Hindlimb muscle (tissue), 1 donor: ENCODE measurements around the gene MYOG. TPM values are rescaled to one million over a fixed set of nuclear protein-coding genes. Genes with fewer than 3 reads are reported as not detected.

Experiments used
- DNase-seq: peaks from one replicate; pipeline ENCODE4 v3.0.0-alpha.2; 2013
- polyA plus RNA-seq: library from polyadenylated mRNA; unstranded; fragments of 120-200 nt; gene quantifications from one replicate; pipeline ENCODE4 v1.2.1, GENCODE V29; 2013; ENCODE audit not compliant: insufficient read length

MYOG gene
- polyA plus RNA-seq, 1 donor = 562 TPM

DNA sequence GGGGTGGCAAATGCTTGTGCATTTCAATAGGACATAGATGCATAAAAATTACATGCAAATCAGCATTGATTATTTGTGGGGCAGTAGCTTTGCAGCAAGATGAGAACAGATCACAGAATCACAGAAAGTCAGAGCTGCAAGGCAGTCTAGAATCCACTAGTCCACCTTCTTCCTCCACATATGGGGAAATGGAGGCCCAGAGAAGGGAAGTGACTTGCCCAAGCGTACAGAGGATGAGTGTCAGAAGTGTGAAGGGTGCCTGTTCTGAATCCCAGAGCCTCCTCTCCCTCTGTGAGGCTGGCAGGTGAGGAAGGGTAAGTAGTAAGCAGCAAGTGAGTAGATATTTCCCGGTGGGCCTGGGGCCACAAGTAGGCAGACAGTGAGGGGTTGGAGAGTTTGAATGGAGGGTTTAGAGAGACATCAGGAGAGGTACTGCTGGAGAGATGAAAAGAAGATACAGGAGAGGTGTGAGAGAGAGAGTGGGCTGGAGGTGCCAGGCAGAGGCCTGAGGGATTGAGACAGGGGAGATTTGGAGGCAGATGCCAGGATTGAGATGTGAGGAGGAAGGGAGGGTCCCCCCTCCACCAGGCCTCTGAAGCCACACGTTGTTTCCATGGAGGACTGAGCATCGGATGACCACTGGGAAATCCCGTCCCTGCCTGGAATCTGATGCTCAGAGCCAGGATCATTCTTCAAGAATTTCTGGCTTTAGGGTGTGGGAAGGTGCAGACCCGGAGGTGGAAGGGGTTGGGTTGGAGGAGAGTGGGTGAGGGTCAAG lies 4.8 kb upstream of the MYOG start:
- DNase-seq = no peak

DNA sequence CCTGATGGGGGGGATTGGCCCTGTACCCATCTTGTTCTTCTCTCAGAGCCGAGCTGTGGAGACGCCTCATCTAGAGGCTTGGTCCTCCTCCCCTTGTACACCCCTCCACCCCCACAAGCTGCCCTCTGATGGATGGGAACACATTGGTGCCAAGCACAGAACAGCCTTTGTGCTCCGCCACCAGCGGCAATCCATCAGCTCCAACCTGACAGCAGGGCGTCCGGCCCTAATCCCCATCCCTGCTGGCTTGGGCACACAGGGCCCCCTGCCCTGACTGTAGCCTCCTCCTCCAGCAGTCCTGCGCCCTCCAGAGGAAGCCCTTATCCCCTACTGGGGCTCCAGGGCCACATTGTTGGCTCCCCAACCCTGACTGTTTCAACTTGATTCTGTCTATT lies 3.8 kb upstream of the MYOG start:
- DNase-seq = no peak

DNA sequence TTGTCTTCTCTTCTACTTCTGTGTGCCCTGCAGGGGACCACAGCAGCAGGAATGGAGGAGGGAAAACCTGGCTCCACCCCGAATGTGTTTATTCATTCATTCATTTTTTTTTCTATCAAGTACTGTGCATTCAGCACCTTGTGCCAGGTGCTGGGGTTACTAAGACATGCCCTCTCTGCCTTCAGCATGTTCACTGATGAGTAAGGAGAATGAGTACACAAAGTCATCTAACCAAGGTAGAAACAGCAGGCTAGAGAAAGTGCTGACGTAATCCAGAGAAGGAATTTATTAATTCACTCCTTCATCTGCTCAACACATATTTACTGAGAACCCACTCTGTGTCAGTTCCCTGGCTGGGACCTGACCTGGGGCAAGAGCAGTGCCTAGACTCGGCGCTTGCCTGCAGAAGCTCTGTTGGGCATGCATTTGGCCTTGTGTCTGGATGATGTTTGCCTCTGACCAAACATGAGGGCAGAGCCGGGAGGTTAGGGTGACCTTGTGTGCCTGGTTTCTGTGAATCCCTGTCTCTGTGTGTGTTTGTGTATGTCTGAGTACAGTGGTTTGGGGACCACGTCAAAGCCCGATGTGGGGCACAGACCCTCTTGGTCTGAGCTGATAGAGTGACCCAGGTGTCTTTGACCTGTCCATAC lies 3.3 kb upstream of the MYOG start:
- DNase-seq = no peak

DNA sequence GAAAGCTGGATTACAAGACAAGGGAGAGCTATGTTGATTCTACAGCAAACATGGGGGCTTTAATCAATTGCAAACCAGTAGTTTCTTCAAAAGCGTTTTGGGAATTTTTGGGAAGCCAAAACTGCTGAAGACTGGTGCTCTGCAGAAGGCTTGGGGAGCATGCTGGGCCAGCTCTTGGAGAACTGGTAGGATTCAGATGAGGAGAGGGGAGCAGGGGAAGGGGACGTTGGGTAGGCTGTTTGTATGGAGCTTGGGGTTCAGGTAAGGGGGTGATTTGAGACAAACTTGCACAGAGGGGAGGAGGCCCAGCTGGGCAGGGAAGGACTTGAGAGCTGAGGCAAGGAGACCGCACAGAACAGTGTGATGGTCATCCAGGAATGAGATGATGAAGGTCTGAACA lies 2.6 kb upstream of the MYOG start:
- DNase-seq = no peak

DNA sequence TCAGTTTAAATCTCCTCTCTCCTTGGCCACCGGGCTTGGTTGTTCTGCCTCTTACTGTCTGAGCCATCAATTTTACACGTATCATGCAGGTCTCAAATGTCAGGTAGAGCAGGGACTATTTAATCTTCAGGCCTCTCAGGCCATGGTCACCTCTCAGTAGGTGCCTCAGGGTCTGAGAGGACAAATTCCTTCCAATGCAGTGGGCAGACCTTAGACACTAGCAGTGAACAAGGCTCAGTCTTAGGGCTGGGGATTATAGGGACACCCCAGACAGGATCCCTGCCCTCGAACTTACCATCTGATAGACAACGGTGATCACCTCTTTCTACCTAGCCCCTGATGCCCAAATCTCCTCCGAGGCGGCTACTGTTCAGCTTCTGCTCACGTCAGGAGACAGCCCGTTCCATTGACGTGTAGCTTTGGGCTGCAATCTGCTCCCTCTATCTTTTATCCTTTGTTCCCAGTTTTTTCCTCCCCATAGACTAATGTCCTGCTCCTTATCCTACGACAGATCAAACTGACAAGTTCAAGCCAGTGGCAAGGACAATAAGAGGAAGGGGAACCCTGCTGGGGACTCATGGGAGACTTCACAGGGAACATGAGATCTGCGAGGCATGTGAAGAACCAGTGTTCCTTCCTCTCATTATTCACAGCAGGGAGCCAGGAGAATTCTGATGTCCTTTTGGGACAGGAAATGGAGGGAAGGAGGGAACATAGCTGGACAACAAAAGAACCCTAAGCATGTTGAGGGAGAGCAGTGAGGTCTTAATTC lies 1.4 kb upstream of the MYOG start:
- no peak for DNase-seq

DNA sequence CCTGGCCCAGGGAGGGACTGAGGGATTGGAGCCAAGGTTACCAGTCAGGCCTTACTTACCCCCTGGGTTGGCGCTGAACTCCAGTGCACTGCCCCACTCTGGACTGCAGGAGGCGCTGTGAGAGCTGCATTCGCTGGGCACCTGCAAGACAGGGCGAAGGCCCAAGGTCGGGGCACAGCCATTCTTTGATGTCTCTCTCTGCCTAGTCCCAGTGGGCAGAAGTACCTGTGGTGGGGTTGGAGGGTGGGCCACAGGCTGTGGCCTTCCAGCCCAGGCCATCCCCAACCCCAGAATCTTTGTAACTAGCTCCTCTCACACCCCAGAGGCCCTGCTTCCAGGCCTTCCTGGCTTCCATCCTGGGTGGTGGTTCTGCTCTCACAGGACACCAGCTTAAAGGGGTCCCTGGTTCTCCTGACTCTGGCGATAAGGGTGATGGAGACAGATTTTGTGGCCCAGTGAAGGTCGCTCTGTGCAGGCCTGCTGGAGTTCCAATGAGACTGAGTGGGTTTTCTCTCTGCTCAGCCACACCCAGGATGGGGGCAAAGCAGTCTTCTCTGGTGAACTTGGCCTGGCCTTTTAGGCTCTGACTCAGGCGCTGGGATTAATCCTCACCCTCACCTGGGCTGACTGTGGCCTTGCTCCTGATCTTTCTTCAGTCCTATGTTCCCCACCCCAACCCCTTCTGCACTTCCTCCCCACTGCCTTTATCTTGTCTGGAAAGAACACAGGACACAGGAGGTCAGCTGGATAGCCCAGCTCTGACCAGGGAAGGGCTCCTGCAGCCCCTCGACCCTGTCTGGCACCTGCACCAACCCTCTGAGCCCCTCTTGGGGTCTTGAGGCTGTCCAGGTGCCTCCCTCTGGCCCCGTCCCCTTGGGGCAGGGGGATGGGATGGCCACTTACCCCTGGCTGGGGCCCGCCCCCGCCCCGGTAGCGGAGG lies 954 bp downstream of the MYOG start:
- DNase-seq = no peak

DNA sequence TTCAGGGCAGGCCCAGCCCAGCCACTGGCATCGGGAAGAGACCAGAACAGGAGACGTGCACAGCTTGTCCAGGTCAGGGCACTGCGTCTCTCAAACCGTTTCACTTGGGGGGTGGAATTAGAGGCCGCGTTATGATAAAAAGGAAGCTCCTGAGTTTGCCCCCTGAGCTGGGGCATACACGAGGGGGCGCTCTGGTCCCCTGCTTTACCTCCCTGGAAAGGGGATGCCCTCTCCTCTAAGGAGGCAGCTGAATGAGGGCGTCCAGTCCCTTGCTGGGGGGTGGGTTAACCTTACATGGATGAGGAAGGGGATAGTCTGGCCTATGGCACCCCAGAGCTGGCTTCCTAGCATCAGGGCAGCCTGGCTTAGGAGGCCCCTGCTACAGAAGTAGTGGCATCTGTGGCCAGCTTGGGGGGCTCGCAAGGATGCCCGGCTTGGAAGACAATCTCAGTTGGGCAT lies 2.3 kb downstream of the MYOG start:
- no peak for DNase-seq

DNA sequence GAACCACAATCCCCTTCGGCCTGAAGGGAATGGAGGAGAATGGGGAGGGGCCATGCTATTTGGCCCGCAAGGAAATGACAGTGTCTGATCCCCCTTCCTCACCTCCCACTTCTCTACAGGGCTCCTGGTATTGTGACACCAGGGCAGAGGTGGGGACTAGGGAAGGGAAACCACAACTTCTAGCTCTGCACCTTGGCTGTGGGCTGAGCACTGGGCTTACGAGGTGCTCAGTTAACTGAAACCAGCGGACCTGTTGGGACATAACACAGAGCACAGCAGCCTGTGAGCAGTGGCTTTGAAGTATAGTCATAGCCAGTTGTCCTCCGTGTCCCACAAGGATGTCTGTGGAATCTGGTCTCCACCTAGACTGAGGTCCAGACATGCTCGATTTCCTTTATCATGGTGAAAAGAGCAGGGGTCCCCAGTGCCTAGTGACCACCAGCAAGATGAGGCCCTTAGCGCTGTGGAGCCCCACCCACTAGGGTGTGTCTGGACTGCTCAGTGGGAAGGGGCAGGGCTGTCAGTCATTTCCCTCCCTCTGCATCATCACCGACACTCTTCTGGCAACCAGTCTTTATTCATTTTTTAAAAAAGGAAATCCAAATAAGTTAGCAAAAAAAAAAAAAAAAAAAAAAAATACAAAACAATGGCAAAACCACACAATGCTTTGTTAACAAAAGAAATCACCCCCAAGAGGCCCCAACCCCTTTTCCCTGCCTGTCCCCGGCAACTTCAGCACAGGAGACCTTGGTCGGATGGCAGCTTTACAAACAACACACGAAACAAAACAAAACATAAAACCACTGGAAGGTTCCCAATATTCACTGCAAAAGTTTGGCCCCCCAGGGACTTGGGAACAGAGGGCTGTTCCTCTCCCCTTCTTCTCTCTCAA lies 3.0 kb downstream of the MYOG start:
- DNase-seq = no peak

DNA sequence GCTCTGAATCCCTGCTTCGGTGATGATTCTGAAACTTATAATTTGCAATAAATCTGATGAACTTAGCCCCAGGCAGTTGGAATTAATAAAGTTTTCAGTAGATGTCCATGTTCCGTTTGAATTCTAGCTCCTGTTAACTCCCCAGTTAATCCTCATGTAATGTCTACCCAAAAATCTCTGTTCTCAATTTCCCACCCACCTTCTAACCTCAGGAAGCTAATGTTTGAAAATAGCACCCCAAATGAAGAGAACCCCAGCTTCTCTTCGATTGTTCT lies 3.6 kb downstream of the MYOG start:
- DNase-seq = no peak

DNA sequence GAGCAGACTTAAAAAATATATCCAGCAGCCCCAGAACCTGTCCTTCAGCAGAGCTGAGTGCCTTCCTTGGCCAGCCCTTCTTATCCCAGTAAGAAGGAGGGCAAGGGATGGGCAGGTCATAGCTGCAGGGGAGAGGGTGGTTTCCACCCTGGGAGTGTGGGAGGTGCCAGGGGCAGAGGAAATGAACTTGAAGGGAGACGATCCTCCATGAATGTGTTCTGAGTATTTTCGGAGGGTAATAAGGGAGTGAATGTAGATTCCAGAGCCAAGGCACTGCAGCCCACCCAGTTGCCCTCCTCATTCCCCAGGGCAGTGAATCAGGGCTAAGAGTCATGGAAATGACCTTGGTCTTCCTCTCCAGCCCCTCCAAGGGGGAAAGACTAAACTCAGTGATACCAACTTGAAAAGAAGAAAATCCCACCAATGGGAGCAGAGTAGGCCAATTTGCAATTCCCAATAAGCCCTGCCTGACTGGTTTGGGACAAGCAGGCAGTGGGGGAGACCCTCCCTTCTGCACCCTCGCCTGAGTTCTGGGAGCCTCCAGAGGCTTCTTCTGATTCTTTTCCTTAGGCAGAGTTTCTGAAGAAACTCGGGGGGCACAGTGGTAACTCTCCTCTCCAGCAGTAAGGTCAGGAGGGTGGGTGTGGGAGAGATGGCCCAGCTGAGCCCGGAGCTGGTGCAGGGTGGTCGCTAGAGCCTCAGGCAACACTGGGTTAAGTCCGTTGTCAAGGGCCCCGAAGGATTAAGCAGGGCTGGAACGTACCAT lies 4.2 kb downstream of the MYOG start:
- DNase-seq = no peak

DNA sequence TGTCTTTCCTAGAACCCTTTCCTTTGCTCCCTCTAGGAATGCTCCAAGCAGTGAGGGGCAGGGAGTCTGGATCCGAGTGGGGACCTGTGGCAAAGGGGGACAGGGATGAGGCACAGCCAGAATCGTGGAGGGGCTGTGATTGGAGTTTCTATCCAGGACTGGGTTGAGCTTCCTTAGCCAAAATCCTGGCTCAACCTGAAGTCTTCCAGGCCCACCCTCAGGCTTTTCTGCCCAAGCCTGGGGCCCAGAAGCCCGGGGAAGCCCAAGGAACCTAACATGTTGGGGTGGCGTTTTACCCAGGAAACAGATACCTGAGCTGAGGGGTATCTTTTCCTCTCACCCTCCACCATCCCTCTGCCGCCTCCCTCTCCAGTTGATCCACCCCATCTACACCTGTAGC lies 5.4 kb downstream of the MYOG start:
- no peak for DNase-seq

DNA sequence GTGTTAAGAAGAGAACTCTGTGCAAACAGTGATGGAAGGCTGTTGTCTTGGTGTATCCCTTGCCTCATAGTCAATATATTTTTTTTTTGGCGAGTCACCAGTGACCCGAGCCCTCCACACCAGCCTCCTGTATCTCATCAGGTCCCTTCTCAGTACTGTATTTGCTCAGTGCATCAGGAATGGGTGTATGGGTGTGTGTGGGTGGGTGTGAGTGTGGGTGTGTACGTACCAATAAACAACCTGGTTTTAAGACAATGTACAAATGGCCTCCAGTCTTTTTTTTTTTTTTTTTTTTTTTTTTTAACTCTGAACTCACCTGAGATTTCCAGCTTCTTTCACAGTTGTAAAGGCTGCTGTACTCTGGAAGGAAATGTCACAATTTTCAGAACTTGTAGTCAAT lies 7.3 kb downstream of the MYOG start:
- no peak for DNase-seq

DNA sequence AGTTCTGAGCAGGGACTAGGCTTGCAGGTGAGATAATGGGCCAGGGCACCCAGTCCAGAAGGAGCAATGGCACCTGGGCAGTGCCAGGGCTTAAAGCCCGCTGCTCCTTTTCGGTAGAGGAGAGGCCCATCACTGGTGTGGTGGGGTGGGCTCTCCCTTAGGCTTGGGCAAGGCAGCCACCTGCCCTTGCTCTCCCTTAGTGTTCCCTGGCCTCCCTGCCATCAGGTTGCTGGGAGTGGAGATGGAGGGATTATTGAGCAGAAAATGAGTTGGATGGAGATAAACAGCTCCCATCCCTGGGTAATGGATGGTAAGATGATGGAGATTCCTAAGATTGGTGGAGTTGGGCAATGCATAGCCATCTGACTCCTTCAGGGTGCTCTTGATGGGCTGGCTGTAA lies 7.9 kb downstream of the MYOG start:
- DNase-seq = no peak

DNA sequence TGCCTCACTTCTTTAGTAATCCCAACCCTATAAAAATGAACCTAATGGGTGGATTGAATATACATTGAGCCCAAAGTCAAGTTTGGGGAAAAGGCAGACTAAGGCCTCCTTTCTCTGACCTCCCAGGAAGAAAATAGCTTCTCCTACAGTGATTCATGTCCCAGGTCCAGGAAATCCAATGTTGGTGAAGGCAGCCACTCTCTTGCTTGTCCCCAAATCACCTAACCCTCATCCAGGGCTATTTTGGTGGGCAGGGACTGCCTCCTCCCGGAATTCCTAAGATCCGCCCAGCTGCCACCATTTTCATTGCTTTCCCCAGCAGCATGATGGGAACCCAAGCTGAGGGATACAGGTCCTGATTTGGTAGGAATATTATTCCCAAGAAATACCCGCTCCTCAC lies 8.4 kb downstream of the MYOG start:
- DNase-seq = no peak

DNA sequence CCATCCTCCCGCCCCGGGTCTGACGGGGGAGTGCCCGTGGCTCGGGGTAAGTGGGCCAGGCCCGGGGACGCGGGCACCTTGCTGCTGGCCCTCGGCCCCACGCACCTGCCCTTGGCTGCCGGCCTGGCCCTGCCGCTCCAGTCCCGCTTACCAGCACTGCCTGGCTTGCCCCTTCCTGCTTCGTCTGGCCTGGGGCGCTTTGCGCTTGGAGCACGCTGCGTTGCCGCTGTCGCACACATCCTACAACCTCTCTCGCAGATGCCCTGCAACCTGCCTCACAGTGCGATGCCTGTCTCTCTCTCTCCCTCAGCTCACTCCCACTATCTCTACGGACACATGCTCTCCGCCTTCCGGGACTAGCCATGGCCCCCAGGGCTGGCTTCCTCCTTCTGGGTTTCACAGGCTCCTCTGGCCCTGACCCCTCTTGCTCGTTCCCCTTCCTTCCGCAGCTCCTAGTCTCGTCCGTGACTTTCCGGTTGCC lies 9.7 kb downstream of the MYOG start:
- no peak for DNase-seq

DNA sequence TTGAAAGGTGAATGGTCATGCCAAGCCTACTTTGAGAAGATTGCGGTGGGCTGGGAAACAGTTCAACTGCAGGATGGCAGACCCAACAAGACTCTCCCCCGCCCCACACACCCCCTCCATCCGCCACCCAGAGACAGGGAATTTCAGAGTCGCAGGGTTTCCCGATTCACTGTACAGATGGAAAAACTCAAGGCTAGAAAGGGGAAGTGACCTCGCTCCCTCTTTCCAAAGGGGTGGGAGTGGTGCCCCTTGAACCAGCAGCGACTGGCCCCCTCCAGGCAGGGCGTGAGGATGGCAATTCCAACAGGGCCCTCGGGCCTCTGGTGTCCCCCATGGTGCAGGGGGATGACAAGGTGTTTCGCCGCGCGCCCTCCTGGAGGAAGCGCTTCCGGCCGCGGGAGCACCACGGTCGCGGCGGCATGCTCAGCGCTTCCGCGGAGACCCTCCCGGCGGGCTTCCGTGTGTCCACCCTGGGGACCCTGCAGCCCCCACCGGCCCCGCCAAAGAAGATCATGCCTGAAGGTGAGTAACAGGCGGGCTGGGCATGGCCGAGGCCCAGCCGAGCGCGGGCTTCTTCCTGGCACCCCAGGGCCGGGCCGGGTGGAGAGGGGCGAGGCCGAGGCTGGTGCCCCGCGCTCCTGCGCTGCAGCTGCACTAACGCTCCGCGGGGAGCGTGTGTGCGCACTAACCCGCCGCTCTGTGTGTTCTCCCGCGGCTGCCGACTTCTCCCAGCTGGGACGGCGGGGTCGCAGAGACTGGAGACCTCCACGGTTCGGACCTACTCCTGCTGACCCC lies 10.4 kb downstream of the MYOG start:
- DNase-seq = no peak

DNA sequence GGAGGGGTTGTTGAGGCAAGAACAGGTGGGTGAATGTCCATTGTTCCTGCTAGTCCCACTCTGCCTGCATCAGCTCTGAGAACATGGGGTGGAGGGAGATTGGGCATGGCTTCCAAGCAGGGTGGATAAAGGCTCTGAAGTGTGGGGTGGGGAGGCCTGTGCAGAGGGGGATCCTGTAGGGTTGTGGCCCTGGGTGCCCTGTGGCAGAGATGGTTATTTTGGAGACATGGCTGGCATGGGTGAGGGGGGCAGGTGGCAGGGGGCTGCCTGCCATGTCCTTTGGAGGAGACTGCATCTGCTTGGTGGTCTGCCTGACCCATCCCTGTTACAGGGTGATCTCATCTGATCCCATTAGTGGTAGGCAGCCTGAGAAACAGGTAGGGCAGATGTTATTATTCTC lies 11.2 kb downstream of the MYOG start:
- DNase-seq = no peak

DNA sequence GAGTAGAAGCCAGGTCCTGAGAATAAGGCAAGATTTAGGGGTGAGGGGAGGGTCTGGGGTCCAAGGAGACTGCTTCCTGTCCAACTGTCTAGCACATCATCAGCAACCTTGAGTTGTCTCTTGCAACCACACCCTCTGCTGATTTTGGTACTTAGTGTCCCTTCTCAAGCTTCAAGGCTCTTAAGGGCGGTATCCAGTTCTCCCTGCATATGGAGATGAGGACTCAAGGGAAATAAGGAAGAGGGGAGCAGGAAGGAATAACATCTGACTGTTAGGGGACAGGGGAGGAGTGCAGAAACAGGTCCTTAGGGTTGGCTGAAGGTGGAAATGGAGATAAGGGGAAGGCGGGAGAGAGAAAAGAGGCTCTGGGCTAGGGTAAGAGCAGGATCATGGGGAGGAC lies 12.3 kb downstream of the MYOG start:
- DNase-seq = no peak

DNA sequence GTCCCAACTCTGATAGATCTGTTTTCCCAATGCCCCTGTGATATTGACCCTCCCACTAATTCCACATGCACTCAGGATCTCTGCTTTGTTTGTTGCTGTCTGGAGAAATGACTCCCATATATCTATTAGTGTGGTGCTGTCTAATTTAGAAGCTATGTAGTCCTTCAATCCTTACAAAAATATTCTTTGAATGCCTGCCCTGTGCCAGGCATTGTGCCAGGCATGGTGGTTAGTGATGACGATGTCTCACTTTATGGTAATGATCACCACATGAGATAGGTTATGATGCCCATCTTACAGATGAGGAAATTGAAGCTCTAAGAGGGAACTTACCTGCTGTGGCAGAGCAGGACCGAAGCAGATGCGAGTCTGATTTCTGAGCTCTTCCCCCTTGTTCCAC lies 12.9 kb downstream of the MYOG start:
- DNase-seq = no peak
